H1 (cell line): Measurements from ENCODE around the gene CEP72.
"Not testable (repeated sequence)": the region's sequence is repeated elsewhere in the genome, so short reads cannot be mapped to it uniquely, and the experiment has no call there.

ENCODE experiments used
- CBX5 ChIP-seq: fragments of 300-800, 300-1000 bp; sonication (generic); IDR thresholded peaks from 2 replicates; pipeline ENCODE4 v1.7.1; 2016; ENCODE audit warnings: antibody characterized with exemption, low read length, low read depth
- CTCF ChIP-seq, 3 experiments: IDR thresholded peaks; 1 replicate in 2 of 3; 2 replicates in 1 of 3; pipeline versions ENCODE4 v1.5.1 to v1.6.1; 2011; ENCODE audit warnings: low read length in 3 of 3, mild to moderate bottlenecking in 3 of 3, inconsistent platforms in 2 of 3, low read depth in 1 of 3, moderate library complexity in 1 of 3; ENCODE audit not compliant: insufficient read depth in 1 of 3; ENCODE audit errors: control extremely low read depth in 1 of 3
- EP300 ChIP-seq, 2 experiments: IDR thresholded peaks; 1 replicate in 1 of 2; 2 replicates in 1 of 2; pipeline ENCODE4 v1.6.1; 2011 to 2012; ENCODE audit warnings: low read depth in 2 of 2, low read length in 2 of 2, mild to moderate bottlenecking in 2 of 2, borderline replicate concordance in 1 of 2, inconsistent platforms in 1 of 2, moderate library complexity in 1 of 2
- EZH2 ChIP-seq: fragments of 200-600 bp; sonication (generic); IDR thresholded peaks from 2 replicates; pipeline ENCODE4 v1.7.1; 2012; ENCODE audit warnings: low read depth, mild to moderate bottlenecking, moderate library complexity, low read length, inconsistent platforms; ENCODE audit not compliant: severe bottlenecking
- JUND ChIP-seq: IDR thresholded peaks from 2 replicates; pipeline ENCODE4 v1.6.1; 2011; ENCODE audit warnings: mild to moderate bottlenecking, improper control_type of control experiment, low read length
- KDM1A ChIP-seq: fragments of 200-600, 300-600 bp; sonication (generic); IDR thresholded peaks from 2 replicates; pipeline ENCODE4 v1.7.1; 2016; ENCODE audit warnings: mild to moderate bottlenecking, low read length, borderline replicate concordance
- KDM5A ChIP-seq: fragments of 200-600 bp; IDR thresholded peaks from 2 replicates; pipeline ENCODE4 v1.7.1; 2012; ENCODE audit warnings: mild to moderate bottlenecking, low read length, inconsistent platforms, mixed read lengths
- POLR2A ChIP-seq, 2 experiments: IDR thresholded peaks; 1 replicate in 1 of 2; 2 replicates in 1 of 2; pipeline ENCODE4 v1.6.1; 2011; ENCODE audit warnings: low read depth in 2 of 2, low read length in 2 of 2, mild to moderate bottlenecking in 2 of 2; ENCODE audit errors: control extremely low read depth in 1 of 2
- POLR2AphosphoS5 ChIP-seq: IDR thresholded peaks from 2 replicates; pipeline ENCODE4 v1.6.1; 2011; ENCODE audit warnings: low read depth, low read length
- SIN3A ChIP-seq, 2 experiments: IDR thresholded peaks in 1 of 2; conservative IDR thresholded peaks in 1 of 2; 2 replicates each; pipeline ENCODE4 v1.6.1; 2011 to 2012; ENCODE audit warnings: low read length in 2 of 2, improper control_type of control experiment in 1 of 2, low read depth in 1 of 2, mild to moderate bottlenecking in 1 of 2
- TF ChIP-seq, protein P1 (sequence below): IDR thresholded peaks from 2 replicates; pipeline ENCODE4 v1.6.1; 2011; ENCODE audit warnings: low read length, improper control_type of control experiment

DNA sequence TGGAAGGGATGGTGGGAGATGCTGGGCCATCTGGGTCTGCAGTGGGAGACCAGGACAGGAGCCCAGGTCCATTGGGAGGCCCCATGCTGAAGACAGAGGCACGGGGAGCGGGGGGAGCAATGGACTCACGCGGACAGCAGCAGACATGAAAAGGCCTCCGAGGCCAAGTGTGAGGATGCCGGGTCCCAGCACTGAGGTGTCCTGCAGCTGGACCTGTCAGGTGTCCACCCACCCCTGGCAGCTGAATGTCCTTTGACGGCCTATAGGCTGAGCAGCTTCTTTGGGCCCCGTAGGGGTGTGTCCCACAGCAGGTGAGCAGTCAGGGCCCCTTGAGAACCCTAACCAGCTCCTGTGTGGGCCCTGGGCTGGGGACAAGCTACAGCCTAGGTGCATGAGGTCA, 84.1 kb downstream of the CEP72 start:
- not testable (repeated sequence) for TF ChIP-seq CBX5; EZH2; POLR2AphosphoS5; EP300 (IDR thresholded peaks at IDR 0.05; ENCODE audit: borderline replicate concordance in 1 of 2, low read depth in 2 of 2, low read length in 2 of 2); POLR2A (IDR thresholded peaks at IDR 0.05; ENCODE audit: control extremely low read depth in 1 of 2, low read depth in 2 of 2, low read length in 2 of 2); JUND; CTCF (IDR thresholded peaks at IDR 0.05; ENCODE audit: control extremely low read depth in 1 of 3, insufficient read depth in 1 of 3, low read depth in 1 of 3, low read length in 3 of 3); KDM1A; SIN3A (conservative IDR thresholded peaks at IDR 0.05 in 1 of 2, IDR thresholded peaks at IDR 0.05 in 1 of 2; ENCODE audit: low read depth in 1 of 2, low read length in 2 of 2); KDM5A
- TF ChIP-seq, protein P1, sequence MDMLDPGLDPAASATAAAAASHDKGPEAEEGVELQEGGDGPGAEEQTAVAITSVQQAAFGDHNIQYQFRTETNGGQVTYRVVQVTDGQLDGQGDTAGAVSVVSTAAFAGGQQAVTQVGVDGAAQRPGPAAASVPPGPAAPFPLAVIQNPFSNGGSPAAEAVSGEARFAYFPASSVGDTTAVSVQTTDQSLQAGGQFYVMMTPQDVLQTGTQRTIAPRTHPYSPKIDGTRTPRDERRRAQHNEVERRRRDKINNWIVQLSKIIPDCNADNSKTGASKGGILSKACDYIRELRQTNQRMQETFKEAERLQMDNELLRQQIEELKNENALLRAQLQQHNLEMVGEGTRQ: not testable (repeated sequence)
